DOHH2 (cell line): ENCODE results near the gene EEPD1.

Experiments used
- H3F3A ChIP-seq: fragments of 200-600 bp; sonication (generic), shearing (Covaris generic); 2 replicates; pipeline ENCODE4 v1.6.0; 2016; ENCODE audit warnings: antibody characterized with exemption, mild to moderate bottlenecking; ENCODE audit not compliant: control insufficient read depth, insufficient read depth
- H3K27ac ChIP-seq: fragments of 200-600 bp; sonication (generic); 2 replicates; pipeline ENCODE4 v1.5.1; 2014; ENCODE audit warnings: low read depth, mild to moderate bottlenecking, low read length, moderate library complexity
- H3K27me3 ChIP-seq: fragments of 200-600 bp; sonication (generic); 2 replicates; pipeline ENCODE4 v1.6.1; 2014; ENCODE audit warnings: mild to moderate bottlenecking, low read length, mixed read lengths; ENCODE audit not compliant: control insufficient read depth
- H3K36me3 ChIP-seq: fragments of 200-600 bp; sonication (generic); 2 replicates; pipeline ENCODE4 v1.6.1; 2014; ENCODE audit warnings: mild to moderate bottlenecking, low read length, moderate library complexity, mixed read lengths; ENCODE audit not compliant: control insufficient read depth
- H3K4me1 ChIP-seq: fragments of 200-600 bp; sonication (generic); 2 replicates; pipeline ENCODE4 v1.6.1; 2014; ENCODE audit warnings: mild to moderate bottlenecking, low read length, mixed read lengths; ENCODE audit not compliant: control insufficient read depth
- H3K4me2 ChIP-seq: fragments of 200-600 bp; sonication (generic); 2 replicates; pipeline ENCODE4 v1.6.0; 2014; ENCODE audit warnings: mild to moderate bottlenecking, low read length, moderate library complexity
- H3K4me3 ChIP-seq: fragments of 200-600 bp; sonication (generic); 2 replicates; pipeline ENCODE4 v1.5.1; 2014; ENCODE audit warnings: mild to moderate bottlenecking, low read length, mixed read lengths
- H3K79me2 ChIP-seq: fragments of 200-600 bp; sonication (generic); 2 replicates; pipeline ENCODE4 v1.6.1; 2014; ENCODE audit warnings: mild to moderate bottlenecking, low read length, mixed read lengths; ENCODE audit not compliant: control insufficient read depth
- H3K9me2 ChIP-seq: fragments of 200-600 bp; sonication (generic); replicated peaks from 2 replicates; pipeline ENCODE4 v1.6.1; 2014; ENCODE audit warnings: mild to moderate bottlenecking, low read length, mixed read lengths; ENCODE audit not compliant: control insufficient read depth
- H3K9me3 ChIP-seq: fragments of 200-600 bp; sonication (generic); 2 replicates; pipeline ENCODE4 v1.6.1; 2014; ENCODE audit warnings: antibody characterized with exemption, low read length, mixed read lengths; ENCODE audit not compliant: control insufficient read depth, insufficient read depth
- H4K20me1 ChIP-seq: fragments of 200-600 bp; sonication (generic); 2 replicates; pipeline ENCODE4 v1.6.0; 2014; ENCODE audit warnings: low read depth, mild to moderate bottlenecking, antibody characterized with exemption, low read length, moderate library complexity; ENCODE audit not compliant: control insufficient read depth, insufficient read depth
- EZH2phosphoT487 ChIP-seq: fragments of 200-600 bp; sonication (generic); IDR thresholded peaks from 2 replicates; pipeline ENCODE4 v1.6.1; 2017; ENCODE audit warnings: borderline replicate concordance, mild to moderate bottlenecking, antibody characterized with exemption, low read length, moderate library complexity, mixed read lengths
- TF ChIP-seq, protein P1 (sequence below): fragments of 200-600 bp; sonication (generic); IDR thresholded peaks from one replicate; pipeline ENCODE4 v1.5.1; 2014; ENCODE audit warnings: antibody characterized with exemption, mild to moderate bottlenecking, low read depth, low read length; ENCODE audit not compliant: poor library complexity, severe bottlenecking

Gene EEPD1

DNA sequence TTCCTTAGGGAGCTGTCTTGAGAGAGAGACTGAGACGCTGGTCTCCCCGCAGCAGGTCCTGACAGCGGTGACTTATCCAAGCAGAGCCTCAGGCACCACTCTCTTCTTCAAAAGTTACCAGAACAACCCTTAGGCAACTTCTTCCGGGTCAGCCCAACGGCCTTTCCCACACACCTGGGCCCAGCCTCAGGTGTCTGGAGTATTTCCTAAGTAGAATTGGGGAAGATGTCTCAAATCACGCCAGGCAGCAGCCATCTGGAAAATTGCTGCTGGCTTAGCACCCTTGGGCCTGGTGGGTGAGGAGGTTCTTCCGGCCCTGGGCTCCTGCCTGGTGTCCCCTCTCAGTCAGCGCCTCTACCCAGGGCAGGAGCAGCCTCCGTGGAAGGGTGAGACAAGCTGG lies 156.2 kb downstream of the EEPD1 start:
- 0 out of 2 replicates have a peak, but pooled peaks cover 4% of the 10 kb centered on the region for H3F3A ChIP-seq
- no peak overlapping the region for H3K4me3 ChIP-seq
- 0 out of 2 replicates have a peak, but pooled peaks cover 2% of the 10 kb centered on the region for H3K36me3 ChIP-seq
- H3K27ac ChIP-seq = no peak overlapping the region
- TF ChIP-seq EZH2phosphoT487 = no peak
- TF ChIP-seq, protein P1, sequence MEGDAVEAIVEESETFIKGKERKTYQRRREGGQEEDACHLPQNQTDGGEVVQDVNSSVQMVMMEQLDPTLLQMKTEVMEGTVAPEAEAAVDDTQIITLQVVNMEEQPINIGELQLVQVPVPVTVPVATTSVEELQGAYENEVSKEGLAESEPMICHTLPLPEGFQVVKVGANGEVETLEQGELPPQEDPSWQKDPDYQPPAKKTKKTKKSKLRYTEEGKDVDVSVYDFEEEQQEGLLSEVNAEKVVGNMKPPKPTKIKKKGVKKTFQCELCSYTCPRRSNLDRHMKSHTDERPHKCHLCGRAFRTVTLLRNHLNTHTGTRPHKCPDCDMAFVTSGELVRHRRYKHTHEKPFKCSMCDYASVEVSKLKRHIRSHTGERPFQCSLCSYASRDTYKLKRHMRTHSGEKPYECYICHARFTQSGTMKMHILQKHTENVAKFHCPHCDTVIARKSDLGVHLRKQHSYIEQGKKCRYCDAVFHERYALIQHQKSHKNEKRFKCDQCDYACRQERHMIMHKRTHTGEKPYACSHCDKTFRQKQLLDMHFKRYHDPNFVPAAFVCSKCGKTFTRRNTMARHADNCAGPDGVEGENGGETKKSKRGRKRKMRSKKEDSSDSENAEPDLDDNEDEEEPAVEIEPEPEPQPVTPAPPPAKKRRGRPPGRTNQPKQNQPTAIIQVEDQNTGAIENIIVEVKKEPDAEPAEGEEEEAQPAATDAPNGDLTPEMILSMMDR = no peak
- H3K4me1 ChIP-seq = no peaks in the 10 kb centered on the region
- H3K9me3 ChIP-seq = no peaks in the 10 kb centered on the region
- no peaks in the 10 kb centered on the region for H3K9me2 ChIP-seq
- H3K27me3 ChIP-seq = no peaks in the 10 kb centered on the region
- H3K4me2 ChIP-seq = no peak overlapping the region
- no peaks in the 10 kb centered on the region for H3K79me2 ChIP-seq
- no peaks in the 10 kb centered on the region; the same call in 1 of the 2 replicates for H4K20me1 ChIP-seq

DNA sequence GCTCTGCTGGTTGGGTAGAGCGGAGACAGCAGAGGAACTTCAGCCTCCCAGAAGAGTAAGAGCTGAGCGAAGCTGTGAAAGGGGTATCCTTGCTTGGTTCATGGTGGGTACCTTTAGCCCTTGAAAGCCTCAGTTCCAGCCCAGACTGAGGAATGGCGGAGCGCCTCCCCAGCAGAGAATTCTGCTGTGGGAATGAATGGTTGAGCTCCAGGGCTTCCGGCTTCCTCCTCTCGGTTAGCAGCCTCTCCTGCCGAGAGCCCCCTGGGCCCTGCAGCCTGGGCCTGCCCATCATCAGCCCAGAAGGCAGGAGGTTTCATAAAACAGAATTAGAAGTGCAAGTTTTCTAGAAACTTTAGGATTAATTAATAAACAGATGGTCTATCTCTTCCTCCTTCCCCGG lies 156.7 kb downstream of the EEPD1 start:
- Histone ChIP-seq H3K4me2 (no peak overlapping the region), H3F3A (0 out of 2 replicates have a peak, but pooled peaks cover 3% of the 10 kb centered on the region), H3K4me3 (no peak overlapping the region), H3K9me3 (no peaks in the 10 kb centered on the region), H4K20me1 (no peaks in the 10 kb centered on the region), H3K27me3 (no peaks in the 10 kb centered on the region), H3K4me1 (no peaks in the 10 kb centered on the region), H3K27ac (no peak overlapping the region), H3K36me3 (no peaks in the 10 kb centered on the region), H3K79me2 (no peaks in the 10 kb centered on the region), H3K9me2 (no peaks in the 10 kb centered on the region)
- TF ChIP-seq, protein P1 = no peak
- TF ChIP-seq EZH2phosphoT487 = no peak

GRCh38 chr7:36310897-36311296 lies 157.8 kb downstream of the EEPD1 start:
- no peak overlapping the region for H3K4me2 ChIP-seq
- H3K9me3 ChIP-seq = no peaks in the 10 kb centered on the region
- no peaks in the 10 kb centered on the region for H3K79me2 ChIP-seq
- peaks cover 9% of the 10 kb centered on the region for H3K4me1 ChIP-seq
- 0 out of 2 replicates have a peak, but pooled peaks cover 3% of the 10 kb centered on the region for H3F3A ChIP-seq
- no peak overlapping the region for H3K4me3 ChIP-seq
- TF ChIP-seq, protein P1 = no peak
- H3K9me2 ChIP-seq = no peaks in the 10 kb centered on the region
- H3K36me3 ChIP-seq = no peaks in the 10 kb centered on the region
- H3K27me3 ChIP-seq = no peaks in the 10 kb centered on the region
- H3K27ac ChIP-seq = no peak overlapping the region
- no peaks in the 10 kb centered on the region for H4K20me1 ChIP-seq
